Sigmoid colon (tissue), 7 donors: ENCODE data around the gene NELFB. TPM values are rescaled to one million over a fixed set of nuclear protein-coding genes. Genes with fewer than 3 reads are reported as not detected.

Experiments
- DNase-seq: peaks from one replicate; pipeline ENCODE4 v3.0.0-alpha.2; 2019
- H3K27ac ChIP-seq, 4 donors: fragments of 200-600 bp; sonication (generic); one replicate each; pipeline ENCODE4 v1.5.1; 2016 to 2019; ENCODE audit warnings: mild to moderate bottlenecking in 1 of 4
- H3K27me3 ChIP-seq, 3 donors: fragments of 200-600 bp; sonication (generic); one replicate each; pipeline ENCODE4 v1.5.1; 2019; ENCODE audit warnings: mild to moderate bottlenecking in 1 of 3
- H3K36me3 ChIP-seq, 4 donors: fragments of 200-600 bp; sonication (generic); one replicate each; pipeline ENCODE4 v1.5.1; 2016 to 2019
- H3K4me1 ChIP-seq, 4 donors: fragments of 200-600 bp; sonication (generic); one replicate each; pipeline ENCODE4 v1.5.1; 2017 to 2019
- H3K4me3 ChIP-seq, 4 donors: fragments of 200-600 bp; sonication (generic); one replicate each; pipeline ENCODE4 v1.5.1; 2017 to 2019; ENCODE audit warnings: mild to moderate bottlenecking in 2 of 4, moderate library complexity in 1 of 4
- H3K9me3 ChIP-seq, 4 donors: fragments of 200-600 bp in 3 of 4; sonication (generic) in 3 of 4; one replicate each; pipeline versions ENCODE4 v1.5.1 to v1.6.1; 2013 to 2019
- EP300 ChIP-seq, 4 donors: sonication (generic); formaldehyde crosslinking; IDR thresholded peaks; one replicate each; pipeline ENCODE4 v1.6.1; 2017; ENCODE audit warnings: antibody characterized with exemption in 4 of 4
- POLR2A ChIP-seq, 2 donors: fragments of 450-650 bp; IDR thresholded peaks; one replicate each; pipeline ENCODE4 v1.6.1; 2016; ENCODE audit warnings: antibody characterized with exemption in 2 of 2, mild to moderate bottlenecking in 2 of 2, moderate library complexity in 2 of 2
- POLR2AphosphoS5 ChIP-seq, 4 donors: sonication (generic); formaldehyde crosslinking; IDR thresholded peaks; one replicate each; pipeline ENCODE4 v1.6.1; 2017; ENCODE audit warnings: antibody characterized with exemption in 4 of 4
- WGBS, 2 donors: extraction: QIAGEN DNeasy Blood & Tissue Kit; methylation state at CpG; one replicate each; pipeline ENCODE4 v1.1.7; 2013; 5-methylcytosine and 5-hydroxymethylcytosine counted together
- intact Hi-C: fragments of 100-400 bp; cut with DNase I; formaldehyde crosslinking; loops from one replicate; pipeline ENCODE4 v1.15.1; 2023
- polyA plus RNA-seq, 3 donors: library from polyadenylated mRNA; stranded (reverse); fragments of 200-250 nt; gene quantifications; one replicate each; pipeline ENCODE4 v1.2.3, GENCODE V29; 2013
- total RNA-seq, 4 donors: library from RNA; depleted of rRNA; stranded (reverse); fragments of >200 nt; gene quantifications; one replicate each; pipeline ENCODE4 v1.1.0, GENCODE V29; 2016
- TF ChIP-seq, protein P1 (sequence below), 4 experiments: fragments of 450-650 bp in 3 of 4; fragments of 200-600 bp in 1 of 4; IDR thresholded peaks; one replicate each; pipeline ENCODE4 v1.5.1; 2016 to 2019; ENCODE audit warnings: antibody characterized with exemption in 4 of 4, mild to moderate bottlenecking in 3 of 4, moderate library complexity in 2 of 4
- donor health status: healthy with polysubstance abuse.
- donor health status: Bipolar disorder and iron deficiency.
- donor health status: healthy.

Gene NELFB
- total and polyA plus RNA-seq, 7 donors, result 24.7 to 70.5 (median 36.5) TPM

DNA sequence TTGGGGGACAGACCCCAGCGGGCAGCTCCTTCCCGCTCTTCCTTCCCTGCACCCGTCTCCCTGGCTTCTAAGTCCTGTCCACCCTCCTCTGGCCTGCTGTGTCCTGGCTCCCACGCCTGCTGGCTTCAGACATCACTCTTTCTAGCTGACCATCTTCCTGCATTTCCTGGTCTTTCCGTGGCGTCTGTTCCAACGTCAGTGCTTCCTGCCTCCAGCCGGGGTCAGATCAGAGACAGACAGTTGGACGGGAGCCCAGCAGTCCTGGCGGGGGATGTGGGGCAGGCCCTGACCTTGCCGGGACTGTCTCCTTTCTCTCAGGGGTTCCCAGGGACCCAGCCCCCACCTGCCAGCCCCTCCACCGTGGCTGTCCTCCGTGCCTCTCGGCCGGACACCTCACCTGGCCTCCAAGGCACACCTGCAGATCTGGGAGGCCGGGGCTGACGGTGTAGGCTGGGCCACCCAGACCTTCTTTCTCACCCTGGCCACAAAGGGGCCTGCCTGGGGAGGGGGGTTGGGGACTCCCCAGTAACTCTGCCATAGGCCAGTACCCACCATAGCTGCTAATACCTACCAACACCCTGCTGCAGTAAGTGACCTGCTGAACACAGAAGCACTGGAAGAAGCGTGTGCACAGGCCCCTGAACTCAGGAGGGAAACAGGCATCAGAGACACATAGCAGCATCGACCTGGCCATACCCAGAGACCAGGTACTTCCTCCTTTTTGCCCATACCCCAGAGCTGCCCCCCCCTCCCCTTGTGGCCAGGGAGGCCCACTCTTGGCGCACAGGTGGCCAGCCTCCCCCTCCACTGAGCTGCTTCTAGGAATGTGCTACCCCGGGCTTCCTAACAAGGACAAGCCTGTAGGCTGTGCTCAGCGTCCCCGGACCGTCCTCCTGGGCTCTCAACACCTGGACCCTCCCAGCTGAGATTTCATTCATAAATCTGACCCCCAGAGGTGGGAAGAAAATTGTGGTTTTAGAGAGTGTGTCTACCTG, 41.8 kb downstream of the NELFB start:
- no peak for DNase-seq
- Histone ChIP-seq H3K36me3 (no peaks in the 10 kb centered on the region), H3K27me3 (peaks cover 62 to 97% (median 94%) of the 10 kb centered on the region in 3 donors), H3K27ac (peak overlapping the region; percentile 34 to 66 (median 62)), H3K4me1 (peaks cover 0 to 38% (median 36%) of the 10 kb centered on the region in 4 donors), H3K4me3 (peak overlapping the region in 1 of 4 donors; percentile 43), H3K9me3 (no peaks in the 10 kb centered on the region)
- intact Hi-C loops, result loop anchor here (5.0 to 10.0 kb wide), 2 partner anchors 110 to 228 kb away; no protein-coding TSS in a partner anchor
- no peak for TF ChIP-seq POLR2A (IDR thresholded peaks at IDR 0.05)
- TF ChIP-seq POLR2AphosphoS5 (IDR thresholded peaks at IDR 0.05), result no peak
- TF ChIP-seq, protein P1, sequence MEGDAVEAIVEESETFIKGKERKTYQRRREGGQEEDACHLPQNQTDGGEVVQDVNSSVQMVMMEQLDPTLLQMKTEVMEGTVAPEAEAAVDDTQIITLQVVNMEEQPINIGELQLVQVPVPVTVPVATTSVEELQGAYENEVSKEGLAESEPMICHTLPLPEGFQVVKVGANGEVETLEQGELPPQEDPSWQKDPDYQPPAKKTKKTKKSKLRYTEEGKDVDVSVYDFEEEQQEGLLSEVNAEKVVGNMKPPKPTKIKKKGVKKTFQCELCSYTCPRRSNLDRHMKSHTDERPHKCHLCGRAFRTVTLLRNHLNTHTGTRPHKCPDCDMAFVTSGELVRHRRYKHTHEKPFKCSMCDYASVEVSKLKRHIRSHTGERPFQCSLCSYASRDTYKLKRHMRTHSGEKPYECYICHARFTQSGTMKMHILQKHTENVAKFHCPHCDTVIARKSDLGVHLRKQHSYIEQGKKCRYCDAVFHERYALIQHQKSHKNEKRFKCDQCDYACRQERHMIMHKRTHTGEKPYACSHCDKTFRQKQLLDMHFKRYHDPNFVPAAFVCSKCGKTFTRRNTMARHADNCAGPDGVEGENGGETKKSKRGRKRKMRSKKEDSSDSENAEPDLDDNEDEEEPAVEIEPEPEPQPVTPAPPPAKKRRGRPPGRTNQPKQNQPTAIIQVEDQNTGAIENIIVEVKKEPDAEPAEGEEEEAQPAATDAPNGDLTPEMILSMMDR (IDR thresholded peaks at IDR 0.05), result no peak
- WGBS, 2 donors, result 11 to 46% methylated on average over 24 of the region's 24 CpGs

DNA sequence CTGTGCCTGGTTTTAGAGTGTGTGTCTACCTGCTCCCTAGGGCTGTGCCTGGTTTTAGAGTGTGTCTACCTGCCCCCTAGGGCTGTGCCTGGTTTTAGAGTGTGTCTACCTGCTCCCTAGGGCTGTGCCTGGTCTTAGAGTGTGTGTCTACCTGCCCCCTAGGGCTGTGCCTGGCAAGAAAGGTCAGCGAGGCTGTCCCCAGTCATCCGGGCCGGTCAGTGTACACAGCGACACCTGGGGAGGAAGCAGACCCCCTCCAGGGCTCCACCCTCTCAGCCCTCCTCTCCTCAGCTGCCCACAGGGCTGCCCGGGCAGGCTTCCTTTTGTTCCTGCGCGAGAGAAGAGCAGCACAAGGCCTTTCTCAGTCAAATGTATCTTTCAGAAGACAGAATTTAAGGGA, 42.8 kb downstream of the NELFB start:
- TF ChIP-seq, protein P1 (IDR thresholded peaks at IDR 0.05), result no peak
- peak in 1 of 2 donors; percentile 5 for TF ChIP-seq POLR2A (IDR thresholded peaks at IDR 0.05)
- Histone ChIP-seq H3K4me1 (peaks cover 0 to 45% (median 42%) of the 10 kb centered on the region in 4 donors), H3K27ac (peak overlapping the region; percentile 36 to 65 (median 54)), H3K4me3 (no peak overlapping the region), H3K27me3 (peaks cover 67 to 94% (median 90%) of the 10 kb centered on the region in 3 donors), H3K36me3 (no peaks in the 10 kb centered on the region), H3K9me3 (no peaks in the 10 kb centered on the region)
- no peak for DNase-seq
- 10 to 65% methylated on average over 7 of the region's 7 CpGs for WGBS, 2 donors
- intact Hi-C loops, result loop anchor here (5.0 to 10.0 kb wide), 2 partner anchors 109 to 227 kb away; no protein-coding TSS in a partner anchor

DNA sequence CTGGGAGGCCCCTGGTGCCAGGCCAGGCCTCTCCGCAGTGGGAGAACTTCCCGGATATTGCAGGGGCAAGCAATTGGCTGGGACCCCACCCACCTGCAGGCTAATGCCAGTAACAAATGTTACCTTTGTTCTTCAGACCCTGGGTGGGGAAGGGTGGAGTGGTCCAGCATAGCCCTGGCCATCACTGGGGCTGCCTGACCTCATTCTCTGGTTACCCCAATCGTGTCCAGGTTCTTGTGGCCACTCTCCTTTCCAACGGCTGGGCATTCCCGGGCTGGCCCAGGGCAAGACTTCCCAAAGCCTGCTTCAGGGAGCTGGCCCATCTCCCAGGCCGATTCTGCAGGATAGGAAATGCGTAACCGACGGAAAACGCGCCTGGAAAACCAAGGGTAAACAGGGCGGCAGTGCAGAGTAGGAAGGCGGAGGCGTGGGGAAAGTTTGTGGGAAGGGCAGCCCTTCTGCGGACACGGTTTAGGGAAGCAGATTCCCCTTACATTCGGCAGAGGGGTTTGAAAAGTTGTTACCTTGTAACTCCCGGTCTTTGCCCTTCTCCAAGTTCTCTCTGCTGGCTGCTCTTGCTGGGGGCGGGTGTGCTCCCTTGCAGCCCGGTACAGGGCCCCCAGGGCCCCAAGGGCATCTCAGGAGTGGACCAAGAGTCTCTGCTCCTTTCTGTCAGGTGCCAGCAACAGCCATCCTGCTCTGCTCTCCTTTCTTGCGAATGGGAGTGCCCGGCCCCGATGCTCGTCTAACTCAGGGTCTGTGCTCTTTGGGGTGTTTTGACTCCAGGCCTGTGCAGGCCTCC, 43.5 kb downstream of the NELFB start:
- Histone ChIP-seq H3K36me3 (no peaks in the 10 kb centered on the region), H3K27ac (peak overlapping the region; percentile 36 to 65 (median 54)), H3K9me3 (no peaks in the 10 kb centered on the region), H3K4me1 (peaks cover 0 to 47% (median 42%) of the 10 kb centered on the region in 4 donors), H3K27me3 (peaks cover 70 to 94% (median 90%) of the 10 kb centered on the region in 3 donors), H3K4me3 (peak overlapping the region in 1 of 4 donors; percentile 3)
- TF ChIP-seq, protein P1 (IDR thresholded peaks at IDR 0.05), result no peak
- TF ChIP-seq POLR2AphosphoS5 (IDR thresholded peaks at IDR 0.05) (peak in 1 of 4 donors; percentile 32), EP300 (IDR thresholded peaks at IDR 0.05) (no peak), POLR2A (IDR thresholded peaks at IDR 0.05) (no peak)
- WGBS, 2 donors, result 14 to 58% methylated on average over 24 of the region's 24 CpGs
- intact Hi-C loops, result loop anchor here (5.0 to 10.0 kb wide), 2 partner anchors 109 to 226 kb away; no protein-coding TSS in a partner anchor
- no peak for DNase-seq

DNA sequence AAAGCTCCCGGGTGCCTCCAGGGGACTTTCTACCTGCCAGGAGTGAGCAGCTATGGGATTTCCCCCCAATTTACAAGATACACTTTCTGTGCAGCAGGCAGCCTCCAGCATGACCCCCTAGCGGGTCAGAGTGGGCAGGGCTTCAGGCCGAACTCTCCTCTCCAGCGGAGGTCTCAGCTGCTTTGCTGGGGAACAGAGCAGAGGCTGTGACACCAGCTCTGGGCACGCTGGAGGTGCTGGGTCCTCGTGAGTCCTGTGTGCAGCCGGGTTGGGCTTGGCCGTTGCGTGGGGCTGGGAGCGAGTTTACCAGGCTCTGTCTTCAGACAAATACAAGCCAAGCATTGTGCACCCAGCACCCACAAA, 44.1 kb downstream of the NELFB start:
- DNase-seq, result no peak
- peaks cover 0 to 48% (median 44%) of the 10 kb centered on the region in 4 donors for H3K4me1 ChIP-seq
- TF ChIP-seq, protein P1 (IDR thresholded peaks at IDR 0.05), result no peak
- no peak for TF ChIP-seq POLR2A (IDR thresholded peaks at IDR 0.05)
- TF ChIP-seq EP300 (IDR thresholded peaks at IDR 0.05), result no peak
- no peaks in the 10 kb centered on the region for H3K9me3 ChIP-seq
- H3K36me3 ChIP-seq, result no peaks in the 10 kb centered on the region
- H3K27ac ChIP-seq, result peak overlapping the region; percentile 17 to 65 (median 54)
- intact Hi-C loops, result loop anchor here (5.0 to 10.0 kb wide), 2 partner anchors 108 to 226 kb away; no protein-coding TSS in a partner anchor
- H3K27me3 ChIP-seq, result peaks cover 71 to 94% (median 90%) of the 10 kb centered on the region in 3 donors
- WGBS, 2 donors, result 14 to 58% methylated on average over 10 of the region's 10 CpGs
- H3K4me3 ChIP-seq, result peak overlapping the region in 1 of 4 donors; percentile 3
